ENCODE data around the gene MYH11.

Gene MYH11

DNA sequence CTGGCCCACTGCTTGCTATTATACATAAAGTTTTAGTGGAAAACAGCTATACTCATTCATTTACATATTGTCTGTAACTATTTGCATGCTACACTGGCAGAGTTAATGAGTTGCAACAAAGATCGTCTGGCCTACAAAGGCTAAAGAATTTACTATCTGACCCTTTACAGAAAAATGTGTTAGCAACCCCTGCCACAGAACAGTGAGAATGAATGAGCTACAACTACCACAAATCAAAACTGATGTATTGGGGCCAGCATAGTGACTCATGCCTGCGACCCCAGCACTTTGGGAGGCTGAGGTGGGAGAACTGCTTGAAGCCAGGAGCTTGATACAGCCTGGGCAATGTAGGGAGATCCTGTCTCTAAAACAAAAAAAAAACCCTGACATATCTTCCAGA, 92.7 kb downstream of the MYH11 start:
- no peaks in the 10 kb centered on the region for H3K9me3 ChIP-seq (ENCODE audit: insufficient read depth, low read depth, low read length)
- H3K4me3 ChIP-seq (ENCODE audit: low read length, poor library complexity, severe bottlenecking): no peak overlapping the region
- H3K36me3 ChIP-seq (ENCODE audit: insufficient read depth, low read length): no peaks in the 10 kb centered on the region
- no peak overlapping the region for H3K4me2 ChIP-seq (ENCODE audit: low read depth, low read length, poor library complexity, severe bottlenecking)
- no peak overlapping the region for H3K9ac ChIP-seq (ENCODE audit: low read depth, low read length, poor library complexity, severe bottlenecking)
- H3K79me2 ChIP-seq (ENCODE audit: insufficient read depth, low read length): no peaks in the 10 kb centered on the region
- TF ChIP-seq, protein P1, sequence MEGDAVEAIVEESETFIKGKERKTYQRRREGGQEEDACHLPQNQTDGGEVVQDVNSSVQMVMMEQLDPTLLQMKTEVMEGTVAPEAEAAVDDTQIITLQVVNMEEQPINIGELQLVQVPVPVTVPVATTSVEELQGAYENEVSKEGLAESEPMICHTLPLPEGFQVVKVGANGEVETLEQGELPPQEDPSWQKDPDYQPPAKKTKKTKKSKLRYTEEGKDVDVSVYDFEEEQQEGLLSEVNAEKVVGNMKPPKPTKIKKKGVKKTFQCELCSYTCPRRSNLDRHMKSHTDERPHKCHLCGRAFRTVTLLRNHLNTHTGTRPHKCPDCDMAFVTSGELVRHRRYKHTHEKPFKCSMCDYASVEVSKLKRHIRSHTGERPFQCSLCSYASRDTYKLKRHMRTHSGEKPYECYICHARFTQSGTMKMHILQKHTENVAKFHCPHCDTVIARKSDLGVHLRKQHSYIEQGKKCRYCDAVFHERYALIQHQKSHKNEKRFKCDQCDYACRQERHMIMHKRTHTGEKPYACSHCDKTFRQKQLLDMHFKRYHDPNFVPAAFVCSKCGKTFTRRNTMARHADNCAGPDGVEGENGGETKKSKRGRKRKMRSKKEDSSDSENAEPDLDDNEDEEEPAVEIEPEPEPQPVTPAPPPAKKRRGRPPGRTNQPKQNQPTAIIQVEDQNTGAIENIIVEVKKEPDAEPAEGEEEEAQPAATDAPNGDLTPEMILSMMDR (conservative IDR thresholded peaks at IDR 0.05; ENCODE audit: low read length): no peak
- no peak for TF ChIP-seq EZH2phosphoT487 (IDR thresholded peaks at IDR 0.05; ENCODE audit: borderline replicate concordance)
- peaks cover 4% of the 10 kb centered on the region for H3K4me1 ChIP-seq (ENCODE audit: insufficient read depth, low read length, poor library complexity, severe bottlenecking)
- H3F3A ChIP-seq (ENCODE audit: low read depth): no peaks in the 10 kb centered on the region
- no peaks in the 10 kb centered on the region for H4K20me1 ChIP-seq (ENCODE audit: insufficient read depth, low read length, poor library complexity, severe bottlenecking)
- H3K9me2 ChIP-seq (replicated peaks; ENCODE audit: low read depth, low read length): no peaks in the 10 kb centered on the region
- no peak overlapping the region for H2AFZ ChIP-seq (ENCODE audit: low read length)
- H3K27me3 ChIP-seq (ENCODE audit: insufficient read depth, low read length, poor library complexity, severe bottlenecking): no peaks in the 10 kb centered on the region

DNA sequence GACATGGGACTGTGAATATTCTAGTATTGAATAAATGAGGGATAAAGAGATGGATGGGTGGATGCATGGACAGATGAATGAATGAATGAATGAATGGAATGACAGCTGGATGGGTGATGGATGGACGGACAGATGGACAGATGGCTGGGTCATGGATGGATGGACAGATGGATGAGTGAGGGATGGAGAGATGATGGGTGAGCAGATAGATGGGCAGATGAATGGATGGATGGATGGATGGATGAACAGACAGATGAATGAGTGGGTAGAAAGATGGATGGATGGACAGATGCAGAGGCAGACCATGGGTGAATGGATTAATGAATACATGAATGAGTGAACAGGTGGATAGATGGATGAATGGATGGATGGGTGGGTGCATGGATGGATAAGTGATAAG, 96.7 kb downstream of the MYH11 start:
- no peaks in the 10 kb centered on the region for H3F3A ChIP-seq (ENCODE audit: low read depth)

GRCh38 chr16:15759070-15759469, 97.8 kb downstream of the MYH11 start:
- Histone ChIP-seq H3F3A (ENCODE audit: low read depth) (no peaks in the 10 kb centered on the region), H3K4me3 (ENCODE audit: low read length, poor library complexity, severe bottlenecking) (no peak overlapping the region), H3K4me2 (ENCODE audit: low read depth, low read length, poor library complexity, severe bottlenecking) (no peak overlapping the region), H3K4me1 (ENCODE audit: insufficient read depth, low read length, poor library complexity, severe bottlenecking) (no peaks in the 10 kb centered on the region), H4K20me1 (ENCODE audit: insufficient read depth, low read length, poor library complexity, severe bottlenecking) (no peaks in the 10 kb centered on the region), H2AFZ (ENCODE audit: low read length) (no peak overlapping the region), H3K36me3 (ENCODE audit: insufficient read depth, low read length) (no peaks in the 10 kb centered on the region), H3K79me2 (ENCODE audit: insufficient read depth, low read length) (no peaks in the 10 kb centered on the region), H3K27me3 (ENCODE audit: insufficient read depth, low read length, poor library complexity, severe bottlenecking) (no peaks in the 10 kb centered on the region), H3K9ac (ENCODE audit: low read depth, low read length, poor library complexity, severe bottlenecking) (no peak overlapping the region), H3K9me2 (replicated peaks; ENCODE audit: low read depth, low read length) (no peaks in the 10 kb centered on the region), H3K9me3 (ENCODE audit: insufficient read depth, low read depth, low read length) (no peaks in the 10 kb centered on the region)
- no peak for TF ChIP-seq EZH2phosphoT487 (IDR thresholded peaks at IDR 0.05; ENCODE audit: borderline replicate concordance)
- TF ChIP-seq, protein P1 (conservative IDR thresholded peaks at IDR 0.05; ENCODE audit: low read length): no peak

More for the DNA sequence above, 96.7 kb downstream of the MYH11 start:
- no peak overlapping the region for H3K4me3 ChIP-seq (ENCODE audit: low read length, poor library complexity, severe bottlenecking)
- no peaks in the 10 kb centered on the region for H3K4me1 ChIP-seq (ENCODE audit: insufficient read depth, low read length, poor library complexity, severe bottlenecking)
- no peak overlapping the region for H2AFZ ChIP-seq (ENCODE audit: low read length)
- no peaks in the 10 kb centered on the region for H3K9me2 ChIP-seq (replicated peaks; ENCODE audit: low read depth, low read length)
- H3K9me3 ChIP-seq (ENCODE audit: insufficient read depth, low read depth, low read length): no peaks in the 10 kb centered on the region
- no peak overlapping the region for H3K4me2 ChIP-seq (ENCODE audit: low read depth, low read length, poor library complexity, severe bottlenecking)
- H3K9ac ChIP-seq (ENCODE audit: low read depth, low read length, poor library complexity, severe bottlenecking): no peak overlapping the region
- H3K27me3 ChIP-seq (ENCODE audit: insufficient read depth, low read length, poor library complexity, severe bottlenecking): no peaks in the 10 kb centered on the region
- no peaks in the 10 kb centered on the region for H3K79me2 ChIP-seq (ENCODE audit: insufficient read depth, low read length)
- TF ChIP-seq, protein P1 (conservative IDR thresholded peaks at IDR 0.05; ENCODE audit: low read length): no peak
- TF ChIP-seq EZH2phosphoT487 (IDR thresholded peaks at IDR 0.05; ENCODE audit: borderline replicate concordance): no peak
- no peaks in the 10 kb centered on the region for H4K20me1 ChIP-seq (ENCODE audit: insufficient read depth, low read length, poor library complexity, severe bottlenecking)
- no peaks in the 10 kb centered on the region for H3K36me3 ChIP-seq (ENCODE audit: insufficient read depth, low read length)

Measured in Loucy (cell line).